SK-N-SH treated with all-trans-retinoic acid at 6 μM for 48 hours (cell line): ENCODE measurements around the gene DHCR24.
A peak's percentile ranks its signal among the peaks of the same experiment; 100 is the strongest.

Source experiments
- ARNTL ChIP-seq: fragments of 450-650 bp; formaldehyde crosslinking; IDR thresholded peaks from 2 replicates; pipeline ENCODE4 v1.5.0; 2020; ENCODE audit warnings: low read depth, mild to moderate bottlenecking, moderate library complexity, borderline replicate concordance
- CSDC2 ChIP-seq: fragments of 250-450 bp; sonication (Bioruptor Pico); IDR thresholded peaks from 2 replicates; pipeline ENCODE4 v1.5.0; 2020; ENCODE audit warnings: mild to moderate bottlenecking, moderate library complexity
- OSR1 ChIP-seq: fragments of 250-450 bp; sonication (Bioruptor Pico); IDR thresholded peaks from 2 replicates; pipeline ENCODE4 v1.8.0; 2022; ENCODE audit warnings: moderate library complexity, mild to moderate bottlenecking, inconsistent platforms
- RARB ChIP-seq: fragments of 250-450 bp; sonication (Bioruptor Pico); IDR thresholded peaks from 2 replicates; pipeline ENCODE4 v1.8.0; 2021; ENCODE audit warnings: mild to moderate bottlenecking, moderate library complexity
- TCF4 ChIP-seq: fragments of 250-450 bp; sonication (Bioruptor Pico); IDR thresholded peaks from 2 replicates; pipeline ENCODE4 v1.8.0; 2021; ENCODE audit warnings: mild to moderate bottlenecking, moderate library complexity, borderline replicate concordance
- TOX ChIP-seq: fragments of 250-450 bp; sonication (Bioruptor Pico); IDR thresholded peaks from 2 replicates; pipeline ENCODE4 v1.8.0; 2021; ENCODE audit warnings: mild to moderate bottlenecking, moderate library complexity, borderline replicate concordance
- ZC3H10 ChIP-seq: fragments of 250-450 bp; sonication (Bioruptor Pico); IDR thresholded peaks from 2 replicates; pipeline ENCODE4 v1.5.1; 2021; ENCODE audit warnings: mild to moderate bottlenecking, moderate library complexity
- ZFP3 ChIP-seq: fragments of 250-450 bp; sonication (Bioruptor Pico); IDR thresholded peaks from 2 replicates; pipeline ENCODE4 v1.5.0; 2020; ENCODE audit warnings: mild to moderate bottlenecking, moderate library complexity
- ZFP30 ChIP-seq: fragments of 450-650 bp; formaldehyde crosslinking; IDR thresholded peaks from 2 replicates; pipeline ENCODE4 v1.5.0; 2022; ENCODE audit warnings: mild to moderate bottlenecking, moderate library complexity
- ZNF565 ChIP-seq: fragments of 450-650 bp; formaldehyde crosslinking; conservative IDR thresholded peaks from 2 replicates; pipeline ENCODE4 v1.5.0; 2020; ENCODE audit warnings: low read depth, mild to moderate bottlenecking, moderate library complexity
- ZNF70 ChIP-seq: fragments of 450-650 bp; formaldehyde crosslinking; IDR thresholded peaks from 2 replicates; pipeline ENCODE4 v1.5.0; 2020; ENCODE audit warnings: mild to moderate bottlenecking, moderate library complexity
- TF ChIP-seq, protein P1 (sequence below): fragments of 250-450 bp; sonication (Bioruptor Pico); IDR thresholded peaks from 2 replicates; pipeline ENCODE4 v1.8.0; 2020; ENCODE audit warnings: mild to moderate bottlenecking, moderate library complexity, borderline replicate concordance
- TF ChIP-seq, protein P2 (sequence below): fragments of 250-450 bp; sonication (Bioruptor Pico); IDR thresholded peaks from 2 replicates; pipeline ENCODE4 v1.5.1; 2020; ENCODE audit warnings: low read depth, mild to moderate bottlenecking, moderate library complexity
- TF ChIP-seq, protein P3 (sequence below): fragments of 250-450 bp; sonication (Bioruptor Pico); IDR thresholded peaks from 2 replicates; pipeline ENCODE4 v1.8.0; 2021; ENCODE audit warnings: low read depth, mild to moderate bottlenecking, moderate library complexity, borderline replicate concordance

- TF ChIP-seq ZNF565 (no peak), ZFP30 (no peak), ZFP3 (CRISPR knock-in tag) (peak; percentile 68), ARNTL (CRISPR knock-in tag) (no peak), OSR1 (CRISPR knock-in tag) (no peak), ZNF70 (CRISPR knock-in tag) (no peak), ZC3H10 (CRISPR knock-in tag) (no peak), TCF4 (no peak; the same call in 1 of the 2 replicates), CSDC2 (CRISPR knock-in tag) (no peak), TOX (no peak), RARB (CRISPR knock-in tag) (no peak)
- TF ChIP-seq, protein P1, sequence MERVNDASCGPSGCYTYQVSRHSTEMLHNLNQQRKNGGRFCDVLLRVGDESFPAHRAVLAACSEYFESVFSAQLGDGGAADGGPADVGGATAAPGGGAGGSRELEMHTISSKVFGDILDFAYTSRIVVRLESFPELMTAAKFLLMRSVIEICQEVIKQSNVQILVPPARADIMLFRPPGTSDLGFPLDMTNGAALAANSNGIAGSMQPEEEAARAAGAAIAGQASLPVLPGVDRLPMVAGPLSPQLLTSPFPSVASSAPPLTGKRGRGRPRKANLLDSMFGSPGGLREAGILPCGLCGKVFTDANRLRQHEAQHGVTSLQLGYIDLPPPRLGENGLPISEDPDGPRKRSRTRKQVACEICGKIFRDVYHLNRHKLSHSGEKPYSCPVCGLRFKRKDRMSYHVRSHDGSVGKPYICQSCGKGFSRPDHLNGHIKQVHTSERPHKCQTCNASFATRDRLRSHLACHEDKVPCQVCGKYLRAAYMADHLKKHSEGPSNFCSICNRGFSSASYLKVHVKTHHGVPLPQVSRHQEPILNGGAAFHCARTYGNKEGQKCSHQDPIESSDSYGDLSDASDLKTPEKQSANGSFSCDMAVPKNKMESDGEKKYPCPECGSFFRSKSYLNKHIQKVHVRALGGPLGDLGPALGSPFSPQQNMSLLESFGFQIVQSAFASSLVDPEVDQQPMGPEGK (CRISPR knock-in tag) = no peak
- TF ChIP-seq, protein P2, sequence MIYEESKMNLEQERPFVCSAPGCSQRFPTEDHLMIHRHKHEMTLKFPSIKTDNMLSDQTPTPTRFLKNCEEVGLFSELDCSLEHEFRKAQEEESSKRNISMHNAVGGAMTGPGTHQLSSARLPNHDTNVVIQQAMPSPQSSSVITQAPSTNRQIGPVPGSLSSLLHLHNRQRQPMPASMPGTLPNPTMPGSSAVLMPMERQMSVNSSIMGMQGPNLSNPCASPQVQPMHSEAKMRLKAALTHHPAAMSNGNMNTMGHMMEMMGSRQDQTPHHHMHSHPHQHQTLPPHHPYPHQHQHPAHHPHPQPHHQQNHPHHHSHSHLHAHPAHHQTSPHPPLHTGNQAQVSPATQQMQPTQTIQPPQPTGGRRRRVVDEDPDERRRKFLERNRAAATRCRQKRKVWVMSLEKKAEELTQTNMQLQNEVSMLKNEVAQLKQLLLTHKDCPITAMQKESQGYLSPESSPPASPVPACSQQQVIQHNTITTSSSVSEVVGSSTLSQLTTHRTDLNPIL (CRISPR knock-in tag) = 0 out of 2 replicates have a peak, but pooled peaks have one; percentile 73
- TF ChIP-seq, protein P3, sequence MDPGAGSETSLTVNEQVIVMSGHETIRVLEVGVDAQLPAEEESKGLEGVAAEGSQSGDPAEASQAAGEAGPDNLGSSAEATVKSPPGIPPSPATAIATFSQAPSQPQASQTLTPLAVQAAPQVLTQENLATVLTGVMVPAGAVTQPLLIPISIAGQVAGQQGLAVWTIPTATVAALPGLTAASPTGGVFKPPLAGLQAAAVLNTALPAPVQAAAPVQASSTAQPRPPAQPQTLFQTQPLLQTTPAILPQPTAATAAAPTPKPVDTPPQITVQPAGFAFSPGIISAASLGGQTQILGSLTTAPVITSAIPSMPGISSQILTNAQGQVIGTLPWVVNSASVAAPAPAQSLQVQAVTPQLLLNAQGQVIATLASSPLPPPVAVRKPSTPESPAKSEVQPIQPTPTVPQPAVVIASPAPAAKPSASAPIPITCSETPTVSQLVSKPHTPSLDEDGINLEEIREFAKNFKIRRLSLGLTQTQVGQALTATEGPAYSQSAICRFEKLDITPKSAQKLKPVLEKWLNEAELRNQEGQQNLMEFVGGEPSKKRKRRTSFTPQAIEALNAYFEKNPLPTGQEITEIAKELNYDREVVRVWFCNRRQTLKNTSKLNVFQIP = no peak
Observed at GRCh38 chr1:54904476-54905048, 17.6 kb upstream of the DHCR24 start.
